HuH-7.5 (cell line): ENCODE results near the gene SPRYD4.
"Not testable (repeated sequence)": the region's sequence is repeated elsewhere in the genome, so short reads cannot be mapped to it uniquely, and the experiment has no call there.

Experiments
- DNase-seq: peaks from one replicate; pipeline ENCODE4 v3.0.0; 2011; ENCODE audit warnings: low spot score

Gene SPRYD4

GRCh38 chr12:56476972-56477432 lies 8.6 kb downstream of the SPRYD4 start:
- DNase-seq = no peak

GRCh38 chr12:56477521-56478225 lies 9.3 kb downstream of the SPRYD4 start:
- DNase-seq = no peak

DNA sequence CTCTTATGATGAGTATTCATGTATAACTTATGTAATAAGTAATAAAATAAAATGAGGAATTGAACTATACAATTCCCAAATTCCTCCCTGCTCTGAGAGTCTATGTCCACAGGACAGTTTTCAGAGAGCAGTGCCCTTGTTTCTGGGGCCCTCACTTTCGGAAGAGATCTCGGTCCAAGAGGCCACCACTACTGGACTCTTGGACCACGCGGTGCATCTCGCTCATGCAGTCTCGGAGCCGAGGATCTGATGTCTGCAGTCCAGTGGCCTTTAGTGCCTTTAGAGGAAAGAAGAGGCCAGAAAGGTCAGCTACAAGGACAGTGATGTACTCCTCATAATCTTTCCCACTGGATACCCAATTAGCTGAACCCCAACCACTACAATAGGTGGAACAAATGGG lies 11.2 kb downstream of the SPRYD4 start:
- no peak for DNase-seq

GRCh38 chr12:56484566-56484965 lies 16.2 kb downstream of the SPRYD4 start:
- DNase-seq = no peak

GRCh38 chr12:56486694-56487093 lies 18.3 kb downstream of the SPRYD4 start:
- no peak for DNase-seq

DNA sequence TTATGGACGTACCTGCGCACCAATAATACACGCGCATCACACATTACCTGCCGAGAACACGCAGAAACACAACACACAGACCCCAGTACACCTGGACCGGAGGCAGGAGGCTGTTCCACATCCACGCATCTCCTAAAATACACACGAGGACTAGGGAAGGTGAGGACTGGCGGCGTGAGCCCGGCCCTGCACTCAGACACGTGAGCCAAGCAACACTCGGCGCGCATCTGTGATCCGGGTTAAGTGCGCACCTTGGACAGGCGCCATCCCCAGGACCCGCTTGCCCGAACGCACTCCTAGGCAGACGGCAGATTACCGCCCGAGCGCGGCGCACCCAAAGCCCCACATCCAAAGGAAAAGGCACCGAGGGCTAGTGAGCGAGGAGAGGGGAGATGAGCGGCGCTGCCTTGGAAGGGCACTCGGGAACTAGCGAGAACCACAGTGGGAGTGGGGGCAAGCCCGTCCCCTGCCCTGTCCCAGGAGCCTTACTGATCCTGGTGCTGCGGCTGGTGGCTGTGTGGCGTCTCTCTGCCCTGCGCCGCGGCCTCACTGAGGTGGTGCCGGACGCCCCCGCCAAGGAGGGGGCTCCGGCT lies 19.2 kb downstream of the SPRYD4 start:
- DNase-seq = no peak

DNA sequence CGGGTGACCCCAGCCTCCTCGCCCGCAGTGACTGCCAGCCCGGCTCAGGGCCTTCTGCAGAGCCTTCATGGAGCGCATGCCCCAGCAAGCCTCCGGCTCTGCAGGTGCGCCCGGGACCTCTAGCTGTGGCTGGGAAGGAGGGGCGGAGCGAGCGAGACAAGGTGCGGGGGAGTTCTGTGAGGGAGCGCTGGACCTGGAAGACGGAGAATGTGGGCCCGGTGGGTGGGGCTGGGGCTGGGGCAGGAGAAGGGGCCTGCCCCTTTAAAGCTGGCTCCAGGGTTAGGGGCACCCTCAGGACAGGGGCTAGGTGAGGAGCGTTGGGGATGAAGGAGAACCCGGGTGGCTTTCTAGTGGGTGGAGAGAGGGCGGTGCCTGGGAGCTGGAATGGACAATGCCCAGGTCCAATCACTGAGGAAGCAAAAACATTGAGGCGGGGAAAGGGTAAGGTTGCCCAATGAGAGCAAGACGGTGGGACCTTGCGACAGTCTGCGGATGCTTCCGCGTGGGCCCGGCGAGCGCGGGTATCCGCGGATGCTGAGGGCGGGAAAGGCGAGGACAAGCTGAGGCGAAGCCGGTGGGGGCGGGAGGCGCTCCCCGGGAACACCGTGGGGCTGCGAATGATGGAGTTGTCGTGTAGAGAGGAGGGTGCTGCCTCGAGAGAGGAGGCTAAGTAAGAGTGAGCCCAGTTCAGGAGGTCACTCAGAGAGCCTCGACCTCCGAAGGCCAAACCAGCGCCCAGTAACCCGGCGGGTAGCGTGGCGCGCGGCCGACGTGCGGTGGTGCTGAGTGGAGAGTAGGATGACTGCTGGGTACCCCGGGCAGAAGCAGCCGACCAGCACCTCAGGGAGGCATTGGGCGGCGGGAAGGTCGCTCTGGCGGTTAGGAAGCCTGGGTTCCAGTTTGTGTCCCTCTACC lies 19.9 kb downstream of the SPRYD4 start, which contains the start of gene GLS2:
TSS of gene GLS2 (minus strand) at position 121 of the 915 bp plus-strand sequence. CDS start at position 78, 43 bp downstream.
- DNase-seq = peak; percentile 82

DNA sequence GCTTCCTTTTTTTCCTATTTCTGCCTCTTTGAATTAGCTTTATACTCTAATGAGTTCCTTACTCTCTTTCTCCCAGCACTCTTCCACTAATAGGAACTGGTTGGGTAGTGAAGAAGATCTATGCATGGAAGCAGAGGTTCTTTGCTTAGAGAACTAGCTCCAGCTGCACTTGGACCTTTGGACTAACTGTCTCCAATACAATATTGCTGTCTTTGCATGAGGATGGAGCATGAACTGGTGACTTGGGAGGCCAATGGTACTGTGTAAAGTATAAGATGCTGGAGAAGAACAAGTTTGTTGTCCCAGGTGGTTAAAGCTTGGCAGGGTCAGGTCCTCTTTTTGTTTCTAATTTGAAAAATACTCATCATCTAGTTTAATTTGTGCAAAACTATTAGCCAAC lies 22.0 kb downstream of the SPRYD4 start:
- no peak for DNase-seq

- not testable (repeated sequence) for DNase-seq
Observed at GRCh38 chr12:56493409-56494105, 25.2 kb downstream of the SPRYD4 start.

DNA sequence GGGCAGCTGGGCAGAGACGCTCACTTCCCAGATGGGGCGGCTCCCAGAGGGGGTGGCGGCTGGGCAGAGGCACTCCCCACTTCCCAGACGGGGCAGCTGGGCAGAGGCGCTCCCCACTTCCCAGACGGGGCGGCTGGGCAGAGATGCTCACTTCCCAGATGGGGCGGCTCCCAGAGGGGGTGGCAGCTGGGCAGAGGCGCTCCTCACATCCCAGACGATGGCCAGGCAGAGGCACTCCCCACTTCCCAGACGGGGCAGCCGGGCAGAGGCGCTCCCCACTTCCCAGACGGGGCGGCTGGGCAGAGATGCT lies 25.7 kb downstream of the SPRYD4 start:
- not testable (repeated sequence) for DNase-seq

DNA sequence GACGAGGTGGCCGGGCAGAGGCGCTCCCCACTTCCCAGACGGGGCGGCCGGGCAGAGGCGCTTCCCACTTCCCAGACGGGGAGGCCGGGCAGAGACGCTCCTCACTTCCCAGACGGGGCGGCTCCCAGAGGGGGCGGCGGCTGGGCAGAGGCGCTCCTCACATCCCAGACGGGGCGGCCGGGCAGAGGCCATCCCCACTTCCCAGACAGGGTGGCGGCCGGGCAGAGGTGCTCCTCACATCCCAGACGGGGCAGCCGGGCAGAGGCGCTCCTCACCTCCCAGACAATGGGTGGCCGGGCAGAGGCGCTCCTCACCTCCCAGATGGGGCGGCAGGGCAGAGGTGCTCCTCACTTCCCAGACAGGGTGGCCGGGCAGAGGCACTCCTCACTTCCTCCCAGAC lies 26.1 kb downstream of the SPRYD4 start:
- DNase-seq = not testable (repeated sequence)

DNA sequence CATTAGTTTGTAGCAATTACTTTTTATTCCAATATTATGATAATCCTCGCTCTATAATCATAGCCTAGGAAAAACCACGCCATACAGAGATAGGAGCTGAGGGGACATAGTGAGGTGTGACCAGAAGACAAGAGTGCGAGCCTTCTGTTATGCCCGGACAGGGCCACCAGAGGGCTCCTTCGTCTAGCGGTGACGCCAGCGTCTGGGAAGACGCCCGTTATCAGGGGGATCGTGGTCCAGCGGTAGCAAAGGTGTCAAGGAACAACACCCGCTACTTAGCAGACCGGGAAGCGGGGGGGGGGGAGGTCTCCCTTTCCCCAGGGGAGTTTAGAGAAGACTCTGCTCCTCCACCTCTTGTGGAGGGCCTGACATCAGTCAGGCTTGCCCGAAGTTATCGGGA lies 28.3 kb downstream of the SPRYD4 start:
- DNase-seq = not testable (repeated sequence)

DNA sequence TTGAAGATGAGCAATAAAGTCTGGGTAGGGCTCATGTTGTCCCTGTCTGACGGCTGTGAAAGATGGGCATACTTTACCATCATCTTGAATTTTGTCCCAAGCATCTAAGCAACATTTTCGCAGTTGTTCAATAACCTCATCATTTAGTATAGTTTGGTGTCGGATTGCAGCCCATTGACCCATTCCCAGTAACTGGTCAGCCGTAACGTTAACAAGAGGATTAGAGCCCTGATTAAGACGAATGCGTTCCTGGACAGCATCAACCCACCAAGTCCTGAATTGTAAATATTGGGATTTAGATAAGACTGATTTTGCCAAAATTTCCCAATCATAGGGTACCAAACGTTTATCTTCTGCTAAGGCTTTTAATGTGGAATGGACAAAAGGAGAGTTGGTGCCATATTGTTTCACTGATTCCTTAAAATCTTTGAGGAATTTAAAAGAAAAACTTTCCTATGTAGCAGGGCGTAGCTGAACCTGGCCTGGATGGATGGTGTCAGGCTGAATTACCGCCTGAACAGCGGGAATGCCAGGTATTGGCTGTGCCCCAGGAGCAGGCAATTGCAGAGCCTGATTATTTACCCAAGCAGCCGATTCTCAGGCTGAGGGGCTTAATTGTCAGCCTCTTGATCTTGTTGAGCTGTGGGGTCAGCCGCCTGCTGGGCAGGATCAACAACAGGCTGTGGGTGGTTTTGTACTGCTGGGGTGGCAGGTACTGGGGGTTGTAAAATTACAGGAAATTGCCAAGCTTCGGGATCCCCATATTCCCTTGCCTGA lies 29.9 kb downstream of the SPRYD4 start:
- not testable (repeated sequence) for DNase-seq

GRCh38 chr12:56499452-56499851 lies 31.1 kb downstream of the SPRYD4 start:
- DNase-seq = not testable (repeated sequence)

DNA sequence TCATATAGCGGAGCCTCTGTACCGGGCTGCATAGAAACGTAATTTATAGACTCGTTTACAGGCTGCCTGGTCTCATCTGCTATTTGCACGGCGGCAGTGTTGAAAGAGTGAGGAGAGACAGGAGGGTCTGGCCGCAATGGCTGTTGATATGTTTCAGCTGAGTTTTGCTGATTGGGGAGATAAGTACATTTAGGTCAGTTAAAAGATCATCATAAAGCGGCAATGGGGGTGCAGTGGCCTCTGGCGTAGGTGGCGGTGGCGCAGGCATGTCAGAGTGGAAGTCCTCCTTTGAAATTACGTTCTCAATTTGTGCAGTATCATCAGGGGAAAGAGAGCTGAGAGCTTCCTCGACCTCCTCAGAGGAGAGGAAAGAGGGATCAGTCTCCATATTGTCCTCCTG lies 31.5 kb downstream of the SPRYD4 start:
- DNase-seq = not testable (repeated sequence)

- DNase-seq = no peak
Observed at GRCh38 chr12:56510786-56511185, 42.4 kb downstream of the SPRYD4 start.

- not testable (repeated sequence) for DNase-seq
Observed at GRCh38 chr12:56514014-56514318, 45.6 kb downstream of the SPRYD4 start.

DNA sequence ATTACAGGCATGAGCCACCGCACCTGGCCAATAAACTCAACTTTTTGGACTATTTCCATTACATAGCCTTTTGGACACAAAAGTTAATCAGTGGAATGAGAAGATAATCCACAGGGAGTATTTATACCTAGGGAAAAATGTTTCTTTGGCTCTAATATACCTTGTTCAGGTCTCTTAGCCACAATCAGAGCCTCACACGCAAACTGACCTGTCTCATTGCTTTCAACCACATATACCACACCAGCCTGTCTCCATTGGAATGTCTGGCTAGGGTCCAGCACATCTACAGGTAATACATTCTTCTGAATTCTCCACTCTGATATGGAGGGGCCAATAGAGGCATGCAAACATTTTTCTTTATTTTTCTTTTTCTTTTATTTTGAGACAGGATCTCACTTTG lies 49.5 kb downstream of the SPRYD4 start:
- no peak for DNase-seq

DNA sequence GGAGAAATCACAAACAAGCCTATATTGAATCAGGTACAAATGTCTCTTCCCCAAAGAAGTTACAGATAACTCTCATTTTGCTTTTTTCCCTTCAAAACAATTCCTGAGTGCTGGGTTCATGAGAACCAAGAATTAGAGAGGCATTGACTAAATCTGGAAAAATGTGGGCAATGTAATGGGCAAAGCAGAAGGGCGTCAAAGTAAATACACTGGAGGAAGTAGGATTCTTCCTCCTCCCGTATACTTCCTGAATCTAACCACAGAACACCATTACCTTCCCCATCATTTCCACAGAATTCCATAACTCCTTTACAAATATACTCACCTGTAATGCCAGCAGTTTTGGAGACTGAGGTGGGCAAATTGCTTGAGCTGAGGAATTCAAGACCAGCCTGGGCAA lies 50.2 kb downstream of the SPRYD4 start:
- no peak for DNase-seq

- DNase-seq = no peak
Observed at GRCh38 chr12:56520048-56520447, 51.7 kb downstream of the SPRYD4 start.

DNA sequence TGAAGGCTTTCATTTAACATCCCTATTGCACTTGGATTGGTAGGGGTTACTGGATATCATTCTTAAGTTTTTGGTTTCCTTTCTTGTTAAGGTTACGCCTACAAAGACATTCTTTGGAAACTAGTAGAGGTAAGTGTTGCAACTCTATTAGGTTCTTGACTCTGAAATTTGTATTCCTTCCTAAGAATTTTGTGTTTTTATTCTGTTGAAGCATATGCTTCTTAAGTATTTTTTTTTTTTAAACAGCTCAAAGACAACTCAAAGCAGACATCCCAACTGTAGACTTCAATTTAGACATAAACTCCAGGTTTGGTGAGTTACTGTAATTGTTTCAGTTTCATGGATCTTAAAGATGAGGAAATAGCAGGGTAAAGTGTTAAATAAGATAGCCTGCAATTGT lies 52.1 kb downstream of the SPRYD4 start:
- DNase-seq = no peak

GRCh38 chr12:56521209-56521589 lies 52.8 kb downstream of the SPRYD4 start:
- no peak for DNase-seq
